H54 (cell line): ENCODE data around the gene ESR2.
A peak's percentile ranks its signal among the peaks of the same experiment; 100 is the strongest.
"Not testable (repeated sequence)": the region's sequence is repeated elsewhere in the genome, so short reads cannot be mapped to it uniquely, and the experiment has no call there.

ENCODE experiments used
- DNase-seq: peaks from one replicate; pipeline ENCODE4 v3.0.0; 2011; ENCODE audit warnings: low spot score, mixed read lengths; ENCODE audit not compliant: insufficient read length
- FAIRE-seq: peaks from 3 replicates; lab custom pipeline; 2011; peaks lifted over from hg19 to GRCh38; lab: Jason Lieb, UNC
- POLR2A ChIP-seq: IDR thresholded peaks from 2 replicates; pipeline ENCODE4 v1.6.1; 2011; ENCODE audit warnings: low read depth, mild to moderate bottlenecking, low read length

Gene ESR2

DNA sequence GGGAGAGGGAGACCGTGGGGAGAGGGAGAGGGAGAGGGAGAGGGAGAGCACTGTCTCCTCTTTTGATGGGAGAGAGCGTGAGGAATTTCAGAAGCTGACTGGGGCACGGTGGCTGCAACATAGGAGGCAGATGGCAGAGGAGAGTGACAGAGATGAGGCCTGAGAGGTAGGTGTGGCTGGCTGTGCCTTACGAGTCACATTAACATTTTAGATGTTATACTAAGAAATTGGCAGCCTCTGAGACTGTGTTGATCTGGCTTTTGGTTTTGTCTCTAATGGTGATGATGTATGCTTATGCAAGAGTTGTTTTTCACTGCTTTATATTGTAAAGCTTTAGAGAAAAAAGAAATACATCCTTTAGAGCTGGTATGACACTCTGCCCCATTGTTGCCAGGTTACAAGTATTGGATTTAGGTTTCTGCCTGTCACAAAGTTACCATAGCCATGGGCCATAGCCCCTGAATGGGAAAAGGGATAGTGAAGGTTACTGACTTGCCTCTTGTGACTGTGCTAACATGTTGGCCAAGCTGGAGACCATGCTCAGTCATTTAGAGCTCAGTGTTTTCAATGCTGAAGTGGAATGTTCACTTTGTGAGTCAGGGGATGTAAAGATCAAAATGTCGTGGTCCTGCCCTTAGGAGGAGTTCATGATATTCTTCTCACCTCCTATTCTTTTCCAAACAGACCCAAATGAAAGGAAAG is 255.2 kb downstream of the ESR2 start:
- no peak for TF ChIP-seq POLR2A
- DNase-seq: no peak
- no peak for FAIRE-seq

DNA sequence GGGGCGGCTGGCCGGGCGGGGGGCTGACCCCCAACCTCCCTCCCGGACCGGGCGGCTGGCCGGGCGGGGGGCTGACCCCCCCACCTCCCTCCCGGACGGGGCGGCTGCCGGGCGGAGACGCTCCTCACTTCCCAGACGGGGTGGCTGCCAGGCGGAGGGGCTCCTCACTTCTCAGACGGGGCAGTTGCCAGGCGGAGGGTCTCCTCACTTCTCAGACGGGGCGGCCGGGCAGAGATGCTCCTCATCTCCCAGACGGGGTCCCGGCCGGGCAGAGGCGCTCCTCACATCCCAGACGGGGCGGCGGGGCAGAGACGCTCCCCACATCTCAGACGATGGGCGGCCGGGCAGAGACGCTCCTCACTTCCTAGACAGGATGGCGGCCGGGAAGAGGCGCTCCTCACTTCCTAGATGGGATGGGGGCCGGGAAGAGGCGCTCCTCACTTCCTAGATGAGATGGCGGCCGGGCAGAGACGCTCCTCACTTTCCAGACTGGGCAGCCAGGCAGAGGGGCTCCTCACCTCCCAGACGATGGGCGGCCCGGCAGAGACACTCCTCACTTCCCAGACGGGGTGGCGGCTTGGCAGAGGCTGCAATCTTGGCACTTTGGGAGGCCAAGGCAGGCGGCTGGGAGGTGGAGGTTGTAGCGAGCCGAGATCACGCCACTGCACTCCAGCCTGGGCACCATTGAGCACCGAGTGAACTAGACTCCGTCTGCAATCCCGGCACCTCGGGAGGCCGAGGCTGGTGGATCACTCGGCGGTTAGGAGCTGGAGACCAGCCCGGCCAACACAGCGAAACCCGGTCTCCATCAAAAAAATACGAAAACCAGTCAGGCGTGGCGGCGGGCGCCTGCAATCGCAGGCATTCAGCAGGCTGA is 256.1 kb downstream of the ESR2 start:
- not testable (repeated sequence) for FAIRE-seq, DNase-seq

DNA sequence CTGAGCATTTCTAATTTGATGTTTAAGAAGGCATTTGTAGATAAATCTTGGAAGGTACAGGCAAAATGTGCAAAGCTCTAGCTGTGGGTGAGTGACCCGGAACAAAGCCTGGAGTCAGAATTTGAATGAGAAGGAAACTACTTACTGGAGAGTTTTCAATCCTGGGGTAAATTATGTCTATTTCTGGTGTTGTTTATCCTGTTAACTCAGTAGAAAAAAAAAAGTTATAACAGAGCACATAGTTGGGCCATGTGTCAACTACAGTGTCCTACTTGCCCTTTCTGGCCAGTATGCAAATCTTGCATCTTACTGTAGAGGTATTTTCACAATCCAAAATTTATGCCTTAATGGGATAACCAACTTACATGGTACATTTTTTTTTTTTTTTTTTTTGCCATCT is 259.0 kb downstream of the ESR2 start:
- no peak for DNase-seq
- FAIRE-seq: peak; percentile 6
- no peak for TF ChIP-seq POLR2A
